GM18873 (cell line): ENCODE results near the gene TMEM80.

Source experiments
- ATAC-seq: cut with Tn5 transposase; IDR thresholded peaks from one replicate; pipeline ENCODE4 v1.9.1; 2021; ENCODE audit warnings: mild to moderate bottlenecking, moderate library complexity, moderate number of reproducible peaks; ENCODE audit not compliant: unreplicated experiment, low FRiP score

The TMEM80 gene

GRCh38 chr11:698493-699115, 3.0 kb downstream of the TMEM80 start:
- ATAC-seq = no peak

GRCh38 chr11:699116-699508, 3.5 kb downstream of the TMEM80 start:
- no peak for ATAC-seq

GRCh38 chr11:699753-700152, 4.1 kb downstream of the TMEM80 start:
- no peak for ATAC-seq

GRCh38 chr11:701741-702461, 6.3 kb downstream of the TMEM80 start:
- ATAC-seq = no peak

GRCh38 chr11:702462-703461, 7.1 kb downstream of the TMEM80 start:
- ATAC-seq = no peak

GRCh38 chr11:703506-703905, 7.9 kb downstream of the TMEM80 start:
- no peak for ATAC-seq

GRCh38 chr11:704228-704674, 8.6 kb downstream of the TMEM80 start:
- no peak for ATAC-seq

GRCh38 chr11:704781-705645, 9.4 kb downstream of the TMEM80 start:
- ATAC-seq = no peak

GRCh38 chr11:705646-706438, 10.2 kb downstream of the TMEM80 start, which contains the start of gene EPS8L2:
EPS8L2 (plus strand) TSS chr11:706231; CDS start chr11:709408, 3,177 bp downstream.
- ATAC-seq = no peak

GRCh38 chr11:706439-706956, 10.9 kb downstream of the TMEM80 start:
- ATAC-seq = no peak

GRCh38 chr11:706957-707816, 11.6 kb downstream of the TMEM80 start:
- ATAC-seq = no peak

GRCh38 chr11:707817-708420, 12.3 kb downstream of the TMEM80 start:
- no peak for ATAC-seq

GRCh38 chr11:708511-708910, 12.9 kb downstream of the TMEM80 start:
- ATAC-seq = no peak

GRCh38 chr11:709109-709997, 13.7 kb downstream of the TMEM80 start:
- ATAC-seq = no peak

- no peak for ATAC-seq
These were observed 18.8 kb downstream of the TMEM80 start for GRCh38 chr11:714436-714835.

- ATAC-seq = no peak
These were observed 23.8 kb downstream of the TMEM80 start for GRCh38 chr11:719214-720016.
